Neural crest cell (in vitro differentiated cells): ENCODE measurements around the gene BAIAP3. TPM values are rescaled to one million over a fixed set of nuclear protein-coding genes. Genes with fewer than 3 reads are reported as not detected.

ENCODE experiments used
- DNase-seq: peaks from one replicate; pipeline ENCODE4 v3.0.0; 2021; ENCODE audit warnings: low read depth, mixed read lengths, low spot score
- H3K27ac Mint-ChIP-seq: one replicate; pipeline ENCODE4 v1.8.0; 2021; ENCODE audit warnings: mild to moderate bottlenecking, mixed read lengths; ENCODE audit not compliant: unreplicated experiment
- H3K27me3 Mint-ChIP-seq: 2 replicates; pipeline ENCODE4 v1.8.0; 2021; ENCODE audit warnings: low read depth, mild to moderate bottlenecking, mixed read lengths
- H3K36me3 Mint-ChIP-seq: 2 replicates; pipeline ENCODE4 v1.8.0; 2021; ENCODE audit warnings: low read depth, mild to moderate bottlenecking, mixed read lengths
- H3K4me1 Mint-ChIP-seq: 2 replicates; pipeline ENCODE4 v1.8.0; 2021; ENCODE audit warnings: mixed read lengths
- H3K4me3 Mint-ChIP-seq: one replicate; pipeline ENCODE4 v1.8.0; 2021; ENCODE audit warnings: mild to moderate bottlenecking, mixed read lengths
- H3K9me3 Mint-ChIP-seq: 2 replicates; pipeline ENCODE4 v1.8.0; 2021; ENCODE audit warnings: mixed read lengths
- CTCF ChIP-seq: fragments of 200-600 bp; sonication (generic); conservative IDR thresholded peaks from 2 replicates; pipeline ENCODE4 v1.5.0; 2021; ENCODE audit warnings: antibody characterized with exemption, mild to moderate bottlenecking
- long read RNA-seq: library from polyadenylated mRNA; unstranded; transcript quantifications from one replicate; pipeline ENCODE4 v2.0.0, GENCODE V29; 2020
- total RNA-seq: library from RNA; stranded (reverse); gene quantifications from 2 replicates; pipeline ENCODE4 v1.2.1, GENCODE V29; 2021

BAIAP3 gene
- total RNA-seq: 3.4 and 4.0 TPM in 2 replicates
- long read RNA-seq: 0 reads

DNA sequence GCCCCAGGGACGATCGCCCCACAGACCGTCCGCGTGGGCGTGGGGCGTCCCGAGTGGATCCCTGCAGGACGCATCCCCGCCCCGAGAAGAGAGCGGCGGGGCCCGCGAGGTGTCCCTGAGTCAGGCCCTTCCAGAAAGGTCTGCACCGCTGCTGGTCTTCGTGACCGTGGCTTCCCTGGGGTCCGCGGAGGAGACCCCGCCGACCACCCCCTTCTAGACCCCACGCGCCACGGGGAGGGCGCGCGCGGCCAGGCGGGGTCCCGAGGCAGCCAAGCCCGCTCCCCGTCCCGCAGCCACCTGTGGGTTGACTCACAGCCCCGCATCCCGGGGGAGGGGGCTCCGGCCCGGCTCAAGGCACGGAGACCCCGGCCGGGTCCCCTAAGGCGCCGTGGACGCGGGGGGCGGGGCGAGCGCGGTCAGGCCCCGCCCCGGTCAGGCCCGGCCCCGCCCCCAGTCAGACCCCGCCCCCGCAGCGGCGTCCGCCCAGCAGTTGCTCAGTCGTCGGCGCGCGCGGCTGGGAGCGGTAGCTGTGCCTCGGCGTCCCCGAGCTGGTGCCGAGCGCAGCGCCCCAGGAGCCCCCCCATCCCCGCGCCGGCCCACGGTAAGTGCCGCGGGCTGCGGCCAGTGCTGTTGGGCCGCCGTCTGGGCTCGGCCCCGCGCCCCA lies at the start of gene BAIAP3:
TSS of gene BAIAP3 (plus strand) at position 497 of the 664 bp plus-strand sequence. CDS start 4,905 bp downstream, outside the sequence.
- no peaks in the 10 kb centered on the region for H3K9me3 Mint-ChIP-seq
- peak; percentile 44 for DNase-seq
- TF ChIP-seq CTCF: no peak
- H3K27me3 Mint-ChIP-seq: peaks cover 60% of the 10 kb centered on the region
- H3K4me3 Mint-ChIP-seq: peak within 1 kb of the TSS; percentile 61
- no peaks in the 10 kb centered on the region for H3K36me3 Mint-ChIP-seq
- H3K27ac Mint-ChIP-seq: no peak within 1 kb of the TSS
- H3K4me1 Mint-ChIP-seq: peaks cover 12% of the 10 kb centered on the region

DNA sequence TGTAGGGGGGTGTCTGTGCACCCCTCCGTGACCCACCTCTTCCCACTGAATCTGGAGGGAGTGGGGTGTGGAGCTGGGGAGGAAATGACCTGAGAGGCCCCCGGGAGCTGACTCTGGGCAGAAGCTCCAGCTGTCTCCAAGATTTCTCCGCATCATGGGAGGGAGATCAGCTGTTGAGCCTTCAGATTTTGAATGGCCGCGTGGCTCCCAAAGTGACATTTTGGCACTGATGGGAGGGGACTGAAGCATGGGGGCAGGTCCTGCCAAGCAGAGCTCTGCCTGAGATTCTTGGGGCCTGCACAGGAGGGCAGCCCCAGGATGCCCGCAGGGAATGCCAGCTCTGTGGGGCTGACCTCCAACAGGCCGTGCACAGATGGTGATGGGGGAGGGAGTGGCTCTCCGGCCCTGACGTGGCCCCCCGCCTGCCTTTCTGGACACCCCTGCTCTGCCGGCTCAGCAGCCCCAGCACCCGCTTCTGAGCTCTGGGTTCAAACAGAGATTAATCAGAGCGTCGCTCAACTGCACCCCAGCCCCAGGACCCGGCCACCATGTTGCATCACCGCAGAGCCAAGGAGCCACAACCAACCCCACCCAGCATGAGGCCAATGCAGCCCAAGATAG lies 49.3 kb upstream of the BAIAP3 start:
- H3K9me3 Mint-ChIP-seq: no peaks in the 10 kb centered on the region
- peaks cover 17% of the 10 kb centered on the region for H3K27me3 Mint-ChIP-seq
- peaks cover 8% of the 10 kb centered on the region for H3K4me1 Mint-ChIP-seq
- no peak overlapping the region for H3K4me3 Mint-ChIP-seq
- DNase-seq: no peak
- TF ChIP-seq CTCF: no peak
- no peak overlapping the region for H3K27ac Mint-ChIP-seq
- H3K36me3 Mint-ChIP-seq: no peaks in the 10 kb centered on the region

GRCh38 chr16:1285669-1286512 lies 47.6 kb upstream of the BAIAP3 start:
- H3K27me3 Mint-ChIP-seq: peaks cover 34% of the 10 kb centered on the region
- peaks cover 11% of the 10 kb centered on the region for H3K4me1 Mint-ChIP-seq
- H3K4me3 Mint-ChIP-seq: no peak overlapping the region
- H3K9me3 Mint-ChIP-seq: no peaks in the 10 kb centered on the region
- TF ChIP-seq CTCF: no peak
- H3K27ac Mint-ChIP-seq: no peak overlapping the region
- no peaks in the 10 kb centered on the region for H3K36me3 Mint-ChIP-seq
- DNase-seq: no peak

DNA sequence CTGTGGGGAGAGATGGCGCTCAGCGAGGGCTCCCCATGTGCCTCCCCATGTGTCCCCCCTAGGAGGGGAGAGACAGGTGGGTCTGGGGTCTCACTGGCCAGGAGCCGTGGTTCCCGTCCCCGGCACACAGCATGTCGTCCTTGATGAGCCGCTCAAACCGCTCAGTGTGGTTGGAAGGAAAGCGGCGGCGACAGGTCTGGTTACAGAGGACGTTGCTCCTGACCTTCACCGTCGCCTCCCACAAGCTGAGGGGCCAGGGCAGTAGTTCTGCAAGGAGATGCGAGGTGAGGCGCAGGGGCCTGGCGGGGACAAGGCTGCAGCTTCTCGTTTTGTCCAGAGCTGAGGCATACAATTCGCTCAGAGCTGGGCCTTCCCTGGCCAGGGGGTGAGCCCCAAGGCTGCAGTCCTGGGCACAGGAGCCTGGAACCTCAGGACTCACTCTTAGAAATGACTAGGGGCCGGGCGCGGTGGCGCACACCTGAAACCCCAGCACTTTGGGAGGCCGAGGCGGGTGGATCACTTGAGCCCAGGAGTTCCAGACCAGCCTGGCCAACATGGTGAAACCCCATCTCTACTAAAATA lies 46.8 kb upstream of the BAIAP3 start:
- H3K4me1 Mint-ChIP-seq: peaks cover 11% of the 10 kb centered on the region
- H3K36me3 Mint-ChIP-seq: no peaks in the 10 kb centered on the region
- no peak overlapping the region for H3K27ac Mint-ChIP-seq
- peaks cover 41% of the 10 kb centered on the region for H3K27me3 Mint-ChIP-seq
- H3K9me3 Mint-ChIP-seq: no peaks in the 10 kb centered on the region
- no peak for TF ChIP-seq CTCF
- no peak for DNase-seq
- no peak overlapping the region for H3K4me3 Mint-ChIP-seq

GRCh38 chr16:1287982-1288670 lies 45.3 kb upstream of the BAIAP3 start:
- Mint-ChIP-seq H3K27me3 (peaks cover 47% of the 10 kb centered on the region), H3K4me1 (peaks cover 10% of the 10 kb centered on the region), H3K4me3 (no peak overlapping the region), H3K27ac (no peak overlapping the region), H3K9me3 (no peaks in the 10 kb centered on the region), H3K36me3 (no peaks in the 10 kb centered on the region)
- no peak for TF ChIP-seq CTCF
- no peak for DNase-seq
